ENCODE measurements around the gene ZNF10. TPM values are rescaled to one million over a fixed set of nuclear protein-coding genes. Genes with fewer than 3 reads are reported as not detected.
A peak's percentile ranks its signal among the peaks of the same experiment; 100 is the strongest.

Gene ZNF10
- total and polyA plus RNA-seq, 8 donors = 6.7 to 36.1 (median 30.6) TPM

GRCh38 chr12:133129368-133130037 lies 924 bp upstream of the ZNF10 start:
- no peaks in the 10 kb centered on the region for H3K27me3 ChIP-seq
- TF ChIP-seq, protein P1, sequence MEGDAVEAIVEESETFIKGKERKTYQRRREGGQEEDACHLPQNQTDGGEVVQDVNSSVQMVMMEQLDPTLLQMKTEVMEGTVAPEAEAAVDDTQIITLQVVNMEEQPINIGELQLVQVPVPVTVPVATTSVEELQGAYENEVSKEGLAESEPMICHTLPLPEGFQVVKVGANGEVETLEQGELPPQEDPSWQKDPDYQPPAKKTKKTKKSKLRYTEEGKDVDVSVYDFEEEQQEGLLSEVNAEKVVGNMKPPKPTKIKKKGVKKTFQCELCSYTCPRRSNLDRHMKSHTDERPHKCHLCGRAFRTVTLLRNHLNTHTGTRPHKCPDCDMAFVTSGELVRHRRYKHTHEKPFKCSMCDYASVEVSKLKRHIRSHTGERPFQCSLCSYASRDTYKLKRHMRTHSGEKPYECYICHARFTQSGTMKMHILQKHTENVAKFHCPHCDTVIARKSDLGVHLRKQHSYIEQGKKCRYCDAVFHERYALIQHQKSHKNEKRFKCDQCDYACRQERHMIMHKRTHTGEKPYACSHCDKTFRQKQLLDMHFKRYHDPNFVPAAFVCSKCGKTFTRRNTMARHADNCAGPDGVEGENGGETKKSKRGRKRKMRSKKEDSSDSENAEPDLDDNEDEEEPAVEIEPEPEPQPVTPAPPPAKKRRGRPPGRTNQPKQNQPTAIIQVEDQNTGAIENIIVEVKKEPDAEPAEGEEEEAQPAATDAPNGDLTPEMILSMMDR (IDR thresholded peaks at IDR 0.05) = no peak
- DNase-seq (peak in 1 of 4 donors; percentile 53), ATAC-seq (peak; percentile 38)
- peak overlapping the region; percentile 73 to 88 for H3K4me3 ChIP-seq
- H3K36me3 ChIP-seq = peaks cover 0 to 64% of the 10 kb centered on the region in 2 donors
- intact Hi-C loops (cut with DNase I) = no loop called here
- H3K27ac ChIP-seq = peak overlapping the region; percentile 93 to 94
- peaks cover 15 to 81% of the 10 kb centered on the region in 2 donors for H3K9me3 ChIP-seq
- H3K4me1 ChIP-seq = peaks cover 0 to 17% of the 10 kb centered on the region in 2 donors

DNA sequence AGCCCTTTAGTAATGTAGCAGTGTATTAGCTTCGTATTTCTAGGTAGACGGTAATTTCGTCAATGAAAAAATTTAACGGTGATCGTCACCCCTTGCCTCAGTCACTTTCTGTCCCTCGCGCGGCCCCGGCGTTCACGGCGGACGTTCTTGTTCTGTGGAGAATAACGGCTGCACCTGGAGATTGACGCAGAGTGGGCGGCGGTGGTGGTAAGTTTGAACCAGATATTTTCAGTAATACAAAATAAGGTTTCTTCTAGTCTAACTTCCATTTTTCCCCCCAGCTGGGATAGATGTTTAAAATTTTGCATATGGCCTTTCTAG lies 341 bp downstream of the ZNF10 start:
- ATAC-seq (peak; percentile 20), DNase-seq (peak in 2 of 4 donors; percentile 49 to 84)

GRCh38 chr12:133135747-133136146 lies 5.3 kb downstream of the ZNF10 start:
- ATAC-seq = no peak
- H3K27ac ChIP-seq = no peak overlapping the region
- no peaks in the 10 kb centered on the region for H3K27me3 ChIP-seq
- no peak overlapping the region for H3K4me3 ChIP-seq
- intact Hi-C loops (cut with DNase I) = no loop called here
- peaks cover 0 to 85% of the 10 kb centered on the region in 2 donors for H3K36me3 ChIP-seq
- peaks cover 2 to 95% of the 10 kb centered on the region in 2 donors for H3K9me3 ChIP-seq
- H3K4me1 ChIP-seq = peaks cover 0 to 11% of the 10 kb centered on the region in 2 donors
- no peak for DNase-seq
- TF ChIP-seq, protein P1 (IDR thresholded peaks at IDR 0.05) = no peak

More for the DNA sequence above, 341 bp downstream of the ZNF10 start:
- Histone ChIP-seq H3K27ac (peak overlapping the region; percentile 93 to 94), H3K27me3 (no peaks in the 10 kb centered on the region), H3K4me1 (peaks cover 0 to 17% of the 10 kb centered on the region in 2 donors), H3K36me3 (peaks cover 0 to 64% of the 10 kb centered on the region in 2 donors), H3K9me3 (peaks cover 5 to 81% of the 10 kb centered on the region in 2 donors), H3K4me3 (peak overlapping the region; percentile 73 to 88)
- TF ChIP-seq, protein P1 (IDR thresholded peaks at IDR 0.05) = no peak
- intact Hi-C loops (cut with DNase I) = no loop called here

GRCh38 chr12:133145981-133146380 lies 15.6 kb downstream of the ZNF10 start:
- intact Hi-C loops (cut with DNase I) = no loop called here
- peaks cover 16 to 100% of the 10 kb centered on the region in 2 donors for H3K9me3 ChIP-seq

GRCh38 chr12:133156125-133156690 lies 25.8 kb downstream of the ZNF10 start:
- intact Hi-C loops (cut with DNase I) = no loop called here
- Histone ChIP-seq H3K4me3 (no peak overlapping the region), H3K4me1 (no peaks in the 10 kb centered on the region), H3K36me3 (peaks cover 9 to 75% of the 10 kb centered on the region in 2 donors), H3K27ac (no peak overlapping the region), H3K9me3 (peaks cover 18 to 100% of the 10 kb centered on the region in 2 donors), H3K27me3 (no peaks in the 10 kb centered on the region)
- ATAC-seq (no peak), DNase-seq (no peak)
- TF ChIP-seq, protein P1 (IDR thresholded peaks at IDR 0.05) = no peak

More at GRCh38 chr12:133145981-133146380, 15.6 kb downstream of the ZNF10 start:
- Histone ChIP-seq H3K36me3 (peaks cover 0 to 89% of the 10 kb centered on the region in 2 donors), H3K4me1 (no peaks in the 10 kb centered on the region), H3K27me3 (no peaks in the 10 kb centered on the region), H3K27ac (no peak overlapping the region), H3K4me3 (no peak overlapping the region)
- DNase-seq (no peak), ATAC-seq (no peak)
- TF ChIP-seq, protein P1 (IDR thresholded peaks at IDR 0.05) = no peak
